HG03521 (cell line): ENCODE results near the gene PPP1R2.
"Not testable (repeated sequence)": the region's sequence is repeated elsewhere in the genome, so short reads cannot be mapped to it uniquely, and the experiment has no call there.

Source experiments
- ATAC-seq: cut with Tn5 transposase; IDR thresholded peaks from one replicate; pipeline ENCODE4 v1.9.1; 2021; ENCODE audit warnings: mild to moderate bottlenecking, moderate library complexity; ENCODE audit not compliant: unreplicated experiment

Gene PPP1R2

DNA sequence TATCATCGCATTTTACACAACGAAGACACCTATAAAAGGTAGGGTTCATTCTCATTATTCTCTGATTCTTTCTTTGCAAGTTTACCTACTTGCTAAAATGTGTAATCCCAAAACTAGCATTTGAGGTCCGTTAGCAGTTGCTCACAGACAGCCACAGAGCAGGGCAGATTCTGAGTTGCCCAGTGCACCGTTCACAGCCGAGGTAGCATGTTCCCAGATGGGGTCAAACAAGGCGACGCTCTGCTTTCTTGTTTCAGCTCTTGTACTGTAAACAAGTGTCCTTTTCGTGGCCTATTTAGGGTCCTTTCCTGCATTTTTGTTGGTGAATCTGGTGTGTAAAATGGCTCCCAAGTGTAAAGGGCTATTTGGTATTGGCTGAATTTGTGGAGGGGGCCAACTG is 3.1 kb downstream of the PPP1R2 start:
- no peak for ATAC-seq

DNA sequence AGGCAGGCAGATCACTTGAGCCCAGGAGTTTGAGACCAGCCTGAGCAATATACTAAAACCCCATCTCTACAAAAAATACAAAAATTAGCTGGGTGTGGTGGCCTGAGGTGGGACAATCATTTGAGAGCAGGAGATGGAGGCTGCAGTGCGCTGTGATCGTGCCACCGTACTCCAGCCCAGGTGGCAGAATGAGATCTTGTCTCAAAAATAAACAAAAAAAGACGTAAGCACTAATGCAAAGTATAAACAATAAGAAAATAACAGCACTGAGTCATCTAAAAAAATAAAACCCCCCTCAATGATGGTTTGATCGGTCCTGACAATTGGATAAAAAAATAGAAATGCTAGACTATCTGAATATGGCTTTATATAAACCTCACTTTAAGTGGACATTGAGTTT is 3.6 kb downstream of the PPP1R2 start:
- no peak for ATAC-seq

DNA sequence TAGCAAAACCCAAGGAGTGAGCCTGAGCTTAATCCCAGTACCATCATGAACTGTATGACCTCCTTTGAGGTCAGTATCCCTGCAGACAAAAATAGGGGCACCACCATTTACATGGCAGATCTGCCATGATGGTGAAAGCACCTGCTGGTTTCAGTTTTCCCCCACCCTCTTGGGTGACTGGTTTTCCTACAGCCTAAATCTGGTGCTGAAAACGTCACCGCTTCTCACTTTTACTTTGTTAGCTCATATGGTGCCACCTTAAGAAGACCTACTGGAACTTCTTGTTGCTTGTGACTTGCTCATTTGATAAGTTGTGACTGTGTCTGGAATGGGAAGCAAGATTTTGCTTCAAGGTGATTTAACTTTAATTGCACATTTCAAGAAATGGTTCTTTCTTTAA is 5.1 kb downstream of the PPP1R2 start:
- no peak for ATAC-seq

DNA sequence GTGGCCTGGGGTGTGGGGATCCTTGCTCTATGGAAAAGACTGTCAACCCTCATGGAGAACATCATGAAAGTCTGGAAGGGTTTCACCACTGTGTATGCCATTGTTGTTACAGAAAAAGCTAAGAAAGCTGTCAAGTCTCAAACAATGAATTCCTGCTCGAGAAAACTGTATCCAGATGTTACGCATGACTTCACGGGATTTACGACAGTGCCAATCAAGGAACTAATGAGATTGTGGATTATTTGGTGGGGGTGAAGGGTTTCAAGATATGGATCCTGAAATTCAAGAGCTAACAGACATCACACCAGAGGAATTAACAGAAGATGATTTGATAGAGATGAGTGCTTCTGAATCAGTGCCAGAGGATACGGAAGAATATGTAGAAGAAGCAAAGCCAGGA is 7.8 kb downstream of the PPP1R2 start:
- no peak for ATAC-seq

DNA sequence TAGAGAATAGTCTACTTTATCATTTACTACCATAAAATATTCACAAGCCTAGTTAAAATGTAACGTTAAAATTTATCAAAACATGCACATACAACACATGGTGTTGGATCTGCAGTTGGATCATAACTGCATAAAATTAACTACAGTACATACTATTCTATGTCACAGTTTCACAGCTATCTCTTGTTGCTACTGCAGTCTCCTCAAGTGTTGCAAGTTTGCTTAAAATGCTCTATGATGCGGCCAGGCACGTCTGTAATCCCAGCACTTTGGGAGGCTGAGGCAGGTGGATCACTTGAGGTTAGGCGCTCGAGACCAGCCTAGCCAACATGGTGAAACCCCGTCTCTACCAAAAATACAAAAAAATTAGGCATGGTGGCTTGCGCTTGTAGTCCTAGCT is 10.3 kb downstream of the PPP1R2 start:
- ATAC-seq: no peak

DNA sequence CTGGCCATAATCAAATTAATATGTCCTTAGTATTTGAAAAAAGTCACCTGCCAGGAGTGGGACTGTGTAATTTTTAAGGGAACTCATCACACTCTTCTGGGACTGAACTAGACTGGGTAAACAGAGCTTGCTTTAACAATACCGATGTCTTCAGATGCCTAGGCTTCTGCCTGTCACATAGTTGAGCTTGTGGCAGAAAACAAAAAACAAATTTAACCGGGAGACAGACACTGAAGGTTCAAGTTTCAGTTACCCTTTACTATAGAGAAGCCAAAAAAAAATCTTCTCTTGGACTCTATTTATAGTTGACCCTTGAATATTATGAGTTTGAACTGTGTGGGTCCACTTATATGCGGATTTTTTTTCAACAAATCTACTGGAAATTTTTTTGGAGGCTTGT is 10.8 kb downstream of the PPP1R2 start:
- no peak for ATAC-seq

DNA sequence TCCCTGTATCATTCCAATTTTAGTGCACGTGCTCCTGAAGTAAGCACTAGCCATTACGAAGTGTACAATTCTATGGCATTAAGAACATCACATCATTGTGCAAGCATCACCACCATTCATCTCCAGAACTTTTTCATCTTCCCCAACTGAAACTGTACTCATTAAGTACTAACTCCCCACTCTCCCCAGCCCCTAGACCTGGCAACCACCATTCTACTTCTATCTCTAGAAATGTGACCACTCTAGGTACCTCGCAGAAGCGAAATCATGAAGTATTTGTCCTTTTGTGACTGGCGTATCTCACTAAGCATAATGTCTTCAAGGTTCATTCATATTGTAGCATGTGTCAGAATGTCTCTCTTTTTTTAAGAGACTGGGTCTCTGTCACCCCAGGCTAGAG is 11.4 kb downstream of the PPP1R2 start:
- ATAC-seq: no peak

DNA sequence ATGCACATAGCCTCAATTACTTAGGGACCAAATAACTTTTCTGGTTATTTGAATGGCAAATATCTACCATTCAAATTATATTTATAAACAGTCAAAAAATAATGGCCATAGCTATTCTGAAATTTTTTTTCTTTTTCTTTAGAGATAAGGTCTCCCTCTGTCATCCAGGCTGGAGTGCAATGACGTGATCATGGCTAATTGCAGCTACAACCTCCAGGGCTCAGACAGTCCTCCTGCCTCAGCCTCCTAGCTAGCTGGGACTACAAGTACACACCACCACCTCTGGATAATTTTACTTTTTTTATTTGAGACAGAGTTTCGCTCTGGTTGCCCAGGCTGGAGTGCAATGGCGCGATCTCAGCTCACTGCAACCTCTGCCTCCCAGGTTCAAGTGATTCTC is 16.6 kb downstream of the PPP1R2 start:
- ATAC-seq: no peak

DNA sequence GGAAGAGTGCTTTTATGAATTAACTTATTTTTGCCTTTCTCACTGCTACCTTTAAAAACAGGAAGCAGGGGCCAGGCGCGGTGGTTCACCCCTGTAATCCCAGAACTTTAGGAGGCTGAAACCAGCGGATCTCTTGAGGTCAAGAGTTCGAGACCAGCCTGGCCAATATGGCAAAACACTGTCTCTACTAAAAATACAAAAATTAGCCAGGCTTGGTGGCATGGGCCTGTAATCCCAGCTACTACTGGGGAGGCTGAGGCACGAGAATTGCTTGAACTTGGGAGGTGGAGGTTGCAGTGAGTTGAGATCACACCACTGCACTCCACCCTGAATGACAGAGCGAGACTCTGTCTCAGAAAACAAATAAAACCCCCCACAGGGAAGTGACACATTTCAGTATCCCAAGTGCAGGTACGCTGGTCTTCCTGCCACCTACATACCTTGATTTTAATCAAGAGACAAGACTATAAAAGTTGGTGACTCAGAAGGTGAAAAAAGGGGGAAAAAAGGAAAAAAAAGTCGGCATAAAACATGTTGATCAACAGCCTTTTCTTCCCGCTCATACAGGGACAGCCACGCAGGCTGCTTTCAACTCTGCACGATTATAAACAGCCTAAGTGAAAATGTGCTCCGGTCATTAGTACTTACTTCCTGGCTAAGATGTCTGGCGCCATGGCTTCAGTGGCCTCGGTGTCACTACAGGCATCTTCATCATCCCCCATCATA is 18.8 kb downstream of the PPP1R2 start:
- ATAC-seq: no peak

DNA sequence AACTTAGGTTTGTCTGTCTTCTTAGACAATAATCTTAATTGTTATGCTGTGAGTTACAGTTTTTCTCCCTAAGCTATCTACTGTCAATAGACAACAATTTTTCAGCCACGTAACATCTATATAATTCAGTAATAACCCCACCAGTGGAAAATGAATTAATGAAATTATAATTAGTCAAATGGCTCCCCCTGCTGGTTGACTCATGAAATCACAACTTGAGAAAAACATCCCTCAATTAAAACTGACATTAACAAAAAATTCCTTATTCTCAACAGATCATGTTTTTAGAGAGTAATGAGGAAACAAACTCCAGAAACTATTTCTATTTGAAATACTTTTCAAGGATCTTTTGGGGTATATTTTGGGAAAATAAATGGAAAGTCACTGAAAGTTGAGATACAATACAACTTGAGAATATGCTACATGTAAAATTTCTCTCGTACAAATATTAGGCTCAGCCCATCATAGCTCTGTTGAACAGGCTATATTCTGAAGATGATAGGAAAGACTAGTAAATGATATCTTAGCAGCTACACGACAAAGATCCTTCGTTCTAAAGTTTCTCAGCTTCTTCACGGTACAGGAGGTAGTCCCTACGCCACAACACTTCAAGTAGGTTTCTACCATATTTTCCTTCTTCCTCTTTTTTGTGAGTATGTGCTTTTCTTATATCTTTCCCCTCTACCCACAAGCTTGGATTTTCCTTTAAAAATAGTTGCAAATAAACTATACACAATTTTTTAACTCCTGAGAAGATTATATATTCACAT is 20.7 kb downstream of the PPP1R2 start:
- no peak for ATAC-seq

DNA sequence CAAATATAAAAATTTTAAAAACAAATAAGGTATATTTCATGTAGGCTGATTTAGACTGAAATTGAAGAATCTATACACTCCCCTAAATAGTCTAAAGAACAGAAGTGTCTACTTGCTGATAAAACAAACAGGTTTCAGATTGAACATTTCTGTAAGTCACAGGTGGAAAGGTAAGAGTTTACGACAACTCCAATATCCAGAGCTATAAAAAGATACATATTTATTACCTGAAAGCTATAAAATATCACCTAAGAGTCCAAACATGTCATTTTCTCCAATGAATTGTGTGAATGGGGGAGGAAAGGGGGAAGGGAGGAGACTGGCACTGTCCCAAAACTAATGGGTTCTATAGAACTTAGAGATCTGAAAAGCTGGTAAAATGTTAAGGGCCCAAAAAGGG is 26.1 kb downstream of the PPP1R2 start:
- no peak for ATAC-seq

DNA sequence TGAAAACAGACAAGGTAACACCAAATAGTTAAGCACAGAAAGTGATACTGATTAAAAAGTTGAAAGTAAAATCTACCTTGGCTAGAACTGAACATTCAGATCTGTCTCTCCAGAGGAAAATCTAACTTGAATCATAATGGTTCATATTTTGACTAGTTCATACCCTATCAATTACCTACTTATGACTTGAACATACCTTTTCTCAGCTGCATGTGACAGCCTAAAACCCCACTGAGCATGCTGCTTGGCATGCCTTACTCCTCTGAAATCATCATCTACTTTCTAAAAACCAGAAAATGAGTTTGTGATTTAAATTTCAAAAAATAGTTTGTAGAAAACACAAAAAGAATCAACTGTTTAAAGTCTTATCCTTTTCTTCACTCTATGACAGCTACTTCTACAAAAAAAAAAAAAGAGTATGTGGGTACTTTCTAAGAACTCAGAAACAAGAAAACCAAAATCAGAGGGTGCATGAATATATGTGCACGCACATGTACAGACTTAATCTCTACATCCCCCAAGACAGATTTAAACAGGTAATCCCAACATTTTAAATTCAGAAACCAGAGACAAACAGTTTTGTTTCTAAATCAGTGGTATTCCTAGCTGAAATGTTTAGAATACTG is 28.4 kb downstream of the PPP1R2 start:
- not testable (repeated sequence) for ATAC-seq

DNA sequence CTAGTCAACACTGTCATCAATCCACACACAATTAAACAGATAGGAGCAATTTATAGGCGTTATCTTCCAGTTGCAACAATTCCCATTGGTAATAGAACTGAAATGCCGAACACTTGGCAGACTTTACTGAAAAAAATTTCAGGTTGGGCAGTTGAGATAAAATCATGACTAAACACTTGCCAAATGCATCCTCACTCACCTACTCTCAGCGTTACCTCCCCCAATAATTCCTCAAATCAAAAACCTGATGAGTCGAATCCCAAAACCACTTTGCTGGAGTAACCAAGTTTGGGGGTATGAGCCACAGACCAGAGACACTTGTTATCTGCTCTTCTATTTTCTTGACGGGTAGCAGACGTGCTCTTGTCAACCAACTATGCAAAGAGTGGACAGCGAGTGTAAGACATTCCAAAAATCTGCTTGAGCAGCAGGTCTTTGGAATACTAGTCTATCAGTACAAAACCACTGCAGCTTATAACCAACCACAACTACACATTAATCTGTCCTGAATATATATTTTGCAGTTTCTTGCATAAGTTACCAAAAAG is 30.3 kb downstream of the PPP1R2 start:
- ATAC-seq: no peak

DNA sequence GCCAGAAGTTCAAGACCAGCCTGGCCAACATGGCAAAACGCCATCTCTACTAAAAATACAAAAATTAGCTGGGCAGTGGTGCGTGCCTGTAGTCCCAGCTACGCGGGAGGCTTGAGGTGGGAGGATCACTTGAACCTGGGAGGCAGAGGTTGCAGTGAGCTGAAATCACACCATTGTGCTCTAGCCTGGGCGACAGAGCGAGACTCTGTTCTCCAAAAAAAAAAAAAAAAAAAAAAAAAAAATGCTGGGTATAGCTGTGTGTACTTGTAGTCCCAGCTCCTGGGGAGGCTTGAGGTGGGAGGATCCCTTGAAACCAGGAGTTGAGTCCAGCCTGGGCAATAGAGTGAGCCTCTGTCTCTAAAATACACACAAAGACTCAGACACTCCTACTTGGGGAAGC is 32.0 kb downstream of the PPP1R2 start:
- ATAC-seq: no peak

DNA sequence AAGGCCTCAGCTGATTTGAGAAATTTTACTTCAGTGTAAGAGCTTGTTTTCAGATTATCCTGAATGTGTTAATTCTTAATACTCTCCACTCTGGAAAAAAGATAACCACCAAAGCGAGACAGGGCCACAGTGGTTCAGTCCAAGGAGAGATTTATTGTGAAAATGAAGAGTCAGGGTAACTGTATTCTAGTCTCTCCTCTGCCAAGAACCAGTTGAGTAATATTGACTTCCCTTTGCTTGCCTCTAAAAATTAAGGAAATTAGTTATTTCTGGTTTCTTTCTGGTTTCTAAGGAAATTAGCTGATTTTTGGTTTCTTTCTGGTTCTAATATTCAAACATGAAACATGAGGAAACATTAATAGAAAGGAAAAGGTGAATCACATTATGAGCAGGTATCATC is 34.9 kb downstream of the PPP1R2 start:
- ATAC-seq: no peak

DNA sequence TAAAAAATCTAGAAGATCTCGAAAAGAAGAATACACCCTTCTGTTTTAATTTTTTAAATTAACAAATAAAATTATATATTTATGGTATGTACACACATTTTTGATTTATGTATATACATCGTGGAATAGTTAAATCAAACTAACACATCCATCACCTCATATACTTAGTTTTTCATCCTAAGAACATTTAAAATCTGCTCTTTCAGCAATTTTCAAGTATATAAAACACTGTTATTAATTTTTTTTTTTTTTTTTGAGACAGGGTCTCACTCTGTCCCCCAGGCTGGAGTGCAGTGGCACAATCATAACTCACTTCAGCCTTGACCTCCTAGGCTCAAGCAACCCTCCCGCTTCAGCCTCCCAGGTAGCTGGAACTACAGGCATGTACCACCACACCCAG is 67.5 kb downstream of the PPP1R2 start:
- ATAC-seq: no peak

DNA sequence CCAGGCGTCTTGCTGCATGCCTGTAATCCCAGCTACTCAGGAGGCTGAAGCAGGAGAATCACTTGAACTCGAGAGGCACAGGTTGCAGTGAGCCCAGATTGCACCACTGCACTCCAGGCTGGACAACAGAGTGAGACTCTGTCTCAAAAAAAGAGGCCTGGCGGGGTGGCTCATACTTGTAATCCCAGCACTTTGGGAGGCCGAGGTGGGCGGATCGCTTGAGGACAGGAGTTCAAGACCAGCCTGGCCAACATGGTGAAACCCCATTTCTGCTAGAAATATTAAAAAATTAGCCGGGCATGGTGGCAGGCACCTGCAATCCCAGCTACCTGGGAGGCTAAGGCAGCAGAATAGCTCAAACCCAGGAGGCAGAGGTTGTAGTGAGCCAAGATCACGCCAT is 68.0 kb downstream of the PPP1R2 start:
- ATAC-seq: not testable (repeated sequence)

DNA sequence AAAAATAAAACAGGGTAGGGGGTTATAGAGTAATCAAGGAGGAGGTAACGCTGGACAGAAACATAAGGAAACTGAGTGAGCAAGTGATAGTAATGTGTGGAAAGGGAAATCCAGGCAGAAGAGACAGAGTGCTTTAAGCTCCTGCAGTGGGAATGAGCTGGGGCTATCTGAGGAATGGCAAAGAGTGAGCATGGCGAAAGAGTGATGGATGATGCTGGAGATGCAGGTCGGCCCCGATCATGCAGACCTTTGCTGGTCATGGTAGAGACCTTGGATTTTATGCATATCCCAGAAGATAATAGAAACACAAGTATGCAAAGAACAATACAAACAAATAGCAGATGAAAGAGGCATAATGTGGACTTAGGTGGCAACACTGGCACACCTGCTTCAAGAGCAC is 74.3 kb downstream of the PPP1R2 start:
- ATAC-seq: no peak

DNA sequence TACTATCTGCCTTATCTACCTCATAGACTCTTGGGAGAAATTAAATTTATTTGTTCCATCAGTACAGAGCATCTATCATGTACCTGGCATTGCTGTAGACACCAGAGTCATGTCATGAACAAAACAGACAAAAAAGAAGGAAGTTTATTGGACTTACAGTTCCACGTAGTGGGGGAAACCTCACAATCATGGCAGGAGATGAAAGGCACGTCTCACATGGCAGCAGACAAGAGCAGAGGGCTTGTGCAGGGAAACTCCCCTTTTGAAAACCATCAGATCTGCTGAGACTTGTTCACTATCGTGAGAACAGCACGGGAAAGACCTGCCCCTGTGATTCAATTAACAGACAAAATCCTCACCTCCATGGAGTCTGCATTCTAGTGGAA is 74.7 kb downstream of the PPP1R2 start:
- ATAC-seq: no peak

DNA sequence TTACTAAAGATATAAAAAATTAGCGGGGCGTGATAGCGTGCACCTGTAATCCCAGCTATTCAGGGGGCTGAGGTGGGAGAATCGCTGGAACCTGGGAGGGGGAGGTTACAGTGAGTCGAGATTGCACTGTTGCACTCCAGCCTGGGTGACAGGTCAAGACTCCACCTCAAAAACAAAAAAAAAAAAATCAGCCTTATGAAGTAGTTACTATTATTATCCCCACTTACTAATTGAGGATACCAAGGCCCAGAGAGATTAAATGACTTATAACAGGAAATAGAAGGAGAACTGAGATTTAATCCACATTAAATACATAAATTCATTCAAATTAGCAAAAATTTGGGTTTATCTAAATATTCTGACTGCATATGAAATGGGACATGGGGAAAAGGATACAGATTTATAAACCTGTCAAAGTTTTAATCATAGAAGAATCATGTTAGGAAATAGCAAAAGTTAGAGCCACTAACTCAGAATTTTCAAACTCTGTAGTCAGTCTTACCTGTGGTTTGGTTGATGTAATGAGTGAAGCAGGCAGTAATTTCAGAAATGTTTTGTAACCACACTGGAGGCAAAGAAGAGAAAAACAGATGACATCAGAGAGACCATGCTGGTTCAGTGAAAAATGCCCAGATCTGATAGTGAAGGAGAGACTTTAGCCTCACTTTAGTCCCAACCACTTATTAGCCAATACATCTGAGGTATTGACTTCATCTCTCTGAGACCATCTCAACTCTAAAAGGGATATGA is 75.3 kb downstream of the PPP1R2 start:
- no peak for ATAC-seq

DNA sequence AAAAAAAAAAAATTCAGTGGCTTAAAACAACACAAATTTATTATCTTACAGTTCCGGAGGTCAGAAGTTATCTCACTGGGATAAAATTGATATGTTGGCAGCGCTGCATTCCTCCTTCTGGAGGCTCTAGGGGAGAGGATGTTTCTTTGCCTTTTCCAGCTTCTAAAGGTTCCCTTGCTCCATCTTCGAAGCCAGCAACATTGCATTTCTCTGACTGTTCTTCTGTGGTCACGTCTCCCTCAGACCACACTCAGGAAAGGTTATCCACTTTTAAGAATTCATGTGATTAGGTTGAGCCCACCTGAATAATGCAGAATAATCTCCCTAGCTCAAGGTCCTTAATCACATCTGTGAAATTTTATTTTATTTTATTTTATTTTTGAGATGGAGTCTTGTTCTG is 76.9 kb downstream of the PPP1R2 start:
- no peak for ATAC-seq
